ENCODE data around the gene TMEM252. TPM values are rescaled to one million over a fixed set of nuclear protein-coding genes. Genes with fewer than 3 reads are reported as not detected.

The TMEM252 gene
- total and polyA plus RNA-seq, 4 donors = 0.17 TPM; not detected in 3

GRCh38 chr9:68558545-68558944 is 17.9 kb upstream of the TMEM252 start (continued):
- TF ChIP-seq REST (IDR thresholded peaks at IDR 0.05) (no peak), YY1 (IDR thresholded peaks at IDR 0.05) (no peak), NR2F2 (IDR thresholded peaks at IDR 0.05) (no peak), RXRA (IDR thresholded peaks at IDR 0.05) (no peak), ZBTB33 (IDR thresholded peaks at IDR 0.05) (no peak)

- Histone ChIP-seq H3K36me3 (ENCODE audit: control insufficient read depth in 4 of 4, insufficient read depth in 3 of 4, low read depth in 1 of 4, low read length in 3 of 4) (no peaks in the 10 kb centered on the region), H3K9ac (ENCODE audit: low read depth in 1 of 2, low read length in 2 of 2) (no peak overlapping the region), H3K27ac (ENCODE audit: low read depth in 1 of 2, low read length in 2 of 2) (no peak overlapping the region), H3K9me3 (ENCODE audit: control insufficient read depth in 4 of 4, low read length in 3 of 4) (no peaks in the 10 kb centered on the region), H3K4me3 (ENCODE audit: low read depth in 1 of 3, low read length in 3 of 3) (no peak overlapping the region), H3K4me1 (ENCODE audit: control insufficient read depth in 4 of 4, insufficient read depth in 4 of 4, low read length in 3 of 4) (no peaks in the 10 kb centered on the region), H3K27me3 (ENCODE audit: control insufficient read depth in 4 of 4, insufficient read depth in 4 of 4, low read length in 3 of 4) (no peaks in the 10 kb centered on the region)
- TF ChIP-seq TAF1 (conservative IDR thresholded peaks at IDR 0.05) (no peak), HNF4A (conservative IDR thresholded peaks at IDR 0.05) (no peak), MAX (IDR thresholded peaks at IDR 0.05) (no peak), FOXA1 (IDR thresholded peaks at IDR 0.05) (no peak), FOXA2 (IDR thresholded peaks at IDR 0.05) (no peak), JUND (IDR thresholded peaks at IDR 0.05) (no peak), EGR1 (IDR thresholded peaks at IDR 0.05; ENCODE audit: low read depth in 2 of 2) (no peak), REST (IDR thresholded peaks at IDR 0.05) (no peak)
- WGBS = 63% methylated on average over 1 of the region's 1 CpG
- no peak for DNase-seq (ENCODE audit: low spot score)
Measured at GRCh38 chr9:68555437-68556150, 14.9 kb upstream of the TMEM252 start.
